ENCODE results near the gene SLC24A4. TPM values are rescaled to one million over a fixed set of nuclear protein-coding genes. Genes with fewer than 3 reads are reported as not detected.

SLC24A4 gene
- total RNA-seq, 1 experiment from 2014 or later = not detected

DNA sequence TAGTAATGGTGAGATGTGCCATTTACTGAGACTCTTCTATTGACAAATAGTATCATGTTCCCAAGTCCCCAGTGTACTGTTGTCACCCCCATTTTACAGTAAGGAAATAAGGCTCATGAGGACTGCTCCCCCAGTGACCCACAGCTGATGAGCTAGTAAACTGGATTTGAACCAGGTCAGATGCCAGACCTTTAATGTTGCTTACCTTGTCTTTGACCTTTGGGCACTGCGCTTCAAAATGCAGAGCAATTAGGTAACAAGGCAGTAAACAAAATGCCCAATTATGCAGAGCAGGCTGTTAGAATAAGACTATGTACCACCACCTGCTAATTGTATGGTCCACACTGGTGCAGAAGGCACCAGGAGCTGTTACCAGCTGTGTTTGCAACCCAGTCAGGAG lies 152.1 kb downstream of the SLC24A4 start:
- TF ChIP-seq SP1 (IDR thresholded peaks at IDR 0.05; ENCODE audit: low read depth) = no peak
- TF ChIP-seq, protein P1, sequence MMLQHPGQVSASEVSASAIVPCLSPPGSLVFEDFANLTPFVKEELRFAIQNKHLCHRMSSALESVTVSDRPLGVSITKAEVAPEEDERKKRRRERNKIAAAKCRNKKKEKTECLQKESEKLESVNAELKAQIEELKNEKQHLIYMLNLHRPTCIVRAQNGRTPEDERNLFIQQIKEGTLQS (IDR thresholded peaks at IDR 0.05) = no peak
- no peak for TF ChIP-seq ZFX (IDR thresholded peaks at IDR 0.05)
- TF ChIP-seq YY1 (IDR thresholded peaks at IDR 0.05; ENCODE audit: extremely low read depth, insufficient replicate concordance, low read depth, low read length) = no peak
- Histone ChIP-seq H3K9ac (ENCODE audit: low read length) (no peak overlapping the region), H3K4me2 (ENCODE audit: low read length) (no peak overlapping the region), H3K4me3 (replicated peaks in 1 of 2; ENCODE audit: low read depth in 1 of 2, low read length in 2 of 2) (no peak overlapping the region), H3K4me1 (ENCODE audit: control insufficient read depth in 1 of 2, insufficient read depth in 2 of 2, low read length in 2 of 2) (peaks cover 33 to 42% of the 10 kb centered on the region in 2 experiments), H4K20me1 (ENCODE audit: insufficient read depth) (no peaks in the 10 kb centered on the region), H3K9me2 (ENCODE audit: insufficient read depth) (no peaks in the 10 kb centered on the region), H2AFZ (ENCODE audit: low read depth, low read length, poor library complexity, severe bottlenecking) (no peak overlapping the region), H3K27ac (ENCODE audit: low read depth, low read length) (no peak overlapping the region), H3K36me3 (ENCODE audit: control insufficient read depth in 1 of 2, insufficient read depth in 2 of 2, low read length in 2 of 2) (no peaks in the 10 kb centered on the region), H3K27me3 (ENCODE audit: insufficient read depth, low read length) (no peaks in the 10 kb centered on the region), H3K9me3 (ENCODE audit: control insufficient read depth in 1 of 2, insufficient read depth in 1 of 2, low read depth in 1 of 2, low read length in 2 of 2) (no peaks in the 10 kb centered on the region), H3K79me2 (ENCODE audit: insufficient read depth, low read length) (no peaks in the 10 kb centered on the region)
- ChIA-PET RAD21 (ENCODE audit: low non-redundant PET in 1 of 2, low total read pairs in 2 of 2, uncharacterized antibody in 2 of 2, unreplicated experiment in 2 of 2) (no interaction called here), POLR2A (no interaction called here), CTCF (no interaction called here)
- no peak for DNase-seq (ENCODE audit: low read depth, low spot score)
- intact Hi-C loops (cut with micrococcal nuclease) = loop anchor here (10.0 kb wide), 1 partner anchor 210 kb away; no protein-coding TSS in a partner anchor
- BruUV-seq (replicated peaks) = no TSS peak
- ATAC-seq = no peak

GRCh38 chr14:92475451-92476187 lies 152.7 kb downstream of the SLC24A4 start:
- POLR2A ChIA-PET = no interaction called here
- Histone ChIP-seq H3K79me2 (ENCODE audit: insufficient read depth, low read length) (no peaks in the 10 kb centered on the region), H2AFZ (ENCODE audit: low read depth, low read length, poor library complexity, severe bottlenecking) (no peak overlapping the region), H3K9ac (ENCODE audit: low read length) (no peak overlapping the region), H3K36me3 (ENCODE audit: control insufficient read depth in 1 of 2, insufficient read depth in 2 of 2, low read length in 2 of 2) (no peaks in the 10 kb centered on the region), H3K4me1 (ENCODE audit: control insufficient read depth in 1 of 2, insufficient read depth in 2 of 2, low read length in 2 of 2) (peaks cover 30 to 37% of the 10 kb centered on the region in 2 experiments), H3K27ac (ENCODE audit: low read depth, low read length) (no peak overlapping the region), H4K20me1 (ENCODE audit: insufficient read depth) (no peaks in the 10 kb centered on the region), H3K9me2 (ENCODE audit: insufficient read depth) (no peaks in the 10 kb centered on the region), H3K27me3 (ENCODE audit: insufficient read depth, low read length) (no peaks in the 10 kb centered on the region), H3K9me3 (ENCODE audit: control insufficient read depth in 1 of 2, insufficient read depth in 1 of 2, low read depth in 1 of 2, low read length in 2 of 2) (no peaks in the 10 kb centered on the region), H3K4me3 (replicated peaks in 1 of 2; ENCODE audit: low read depth in 1 of 2, low read length in 2 of 2) (no peak overlapping the region), H3K4me2 (ENCODE audit: low read length) (no peak overlapping the region)
- TF ChIP-seq EGR1 (IDR thresholded peaks at IDR 0.05; ENCODE audit: low read depth) = no peak
- CTCF ChIA-PET = no interaction called here
- DNase-seq (ENCODE audit: low read depth, low spot score) (no peak), ATAC-seq (no peak)
- RAD21 ChIA-PET (ENCODE audit: low non-redundant PET in 1 of 2, low total read pairs in 2 of 2, uncharacterized antibody in 2 of 2, unreplicated experiment in 2 of 2) = no interaction called here
- intact Hi-C loops (cut with micrococcal nuclease) = loop anchor here (10.0 kb wide), 1 partner anchor 209 kb away; no protein-coding TSS in a partner anchor
- BruUV-seq (replicated peaks) = no TSS peak
